Sigmoid colon (tissue), 7 donors: ENCODE data around the gene SEC14L1. TPM values are rescaled to one million over a fixed set of nuclear protein-coding genes. Genes with fewer than 3 reads are reported as not detected.

Experiments used
- DNase-seq: peaks from one replicate; pipeline ENCODE4 v3.0.0-alpha.2; 2019
- H3K27ac ChIP-seq, 4 donors: fragments of 200-600 bp; sonication (generic); one replicate each; pipeline ENCODE4 v1.5.1; 2016 to 2019; ENCODE audit warnings: mild to moderate bottlenecking in 1 of 4
- H3K27me3 ChIP-seq, 3 donors: fragments of 200-600 bp; sonication (generic); one replicate each; pipeline ENCODE4 v1.5.1; 2019; ENCODE audit warnings: mild to moderate bottlenecking in 1 of 3
- H3K36me3 ChIP-seq, 4 donors: fragments of 200-600 bp; sonication (generic); one replicate each; pipeline ENCODE4 v1.5.1; 2016 to 2019
- H3K4me1 ChIP-seq, 4 donors: fragments of 200-600 bp; sonication (generic); one replicate each; pipeline ENCODE4 v1.5.1; 2017 to 2019
- H3K4me3 ChIP-seq, 4 donors: fragments of 200-600 bp; sonication (generic); one replicate each; pipeline ENCODE4 v1.5.1; 2017 to 2019; ENCODE audit warnings: mild to moderate bottlenecking in 2 of 4, moderate library complexity in 1 of 4
- H3K9me3 ChIP-seq, 4 donors: fragments of 200-600 bp in 3 of 4; sonication (generic) in 3 of 4; one replicate each; pipeline versions ENCODE4 v1.5.1 to v1.6.1; 2013 to 2019
- CTCF ChIP-seq, 4 experiments: fragments of 450-650 bp in 3 of 4; fragments of 200-600 bp in 1 of 4; IDR thresholded peaks; one replicate each; pipeline ENCODE4 v1.5.1; 2016 to 2019; ENCODE audit warnings: antibody characterized with exemption in 4 of 4, mild to moderate bottlenecking in 3 of 4, moderate library complexity in 2 of 4
- EP300 ChIP-seq, 4 donors: sonication (generic); formaldehyde crosslinking; IDR thresholded peaks; one replicate each; pipeline ENCODE4 v1.6.1; 2017; ENCODE audit warnings: antibody characterized with exemption in 4 of 4
- POLR2A ChIP-seq, 2 donors: fragments of 450-650 bp; IDR thresholded peaks; one replicate each; pipeline ENCODE4 v1.6.1; 2016; ENCODE audit warnings: antibody characterized with exemption in 2 of 2, mild to moderate bottlenecking in 2 of 2, moderate library complexity in 2 of 2
- POLR2AphosphoS5 ChIP-seq, 4 donors: sonication (generic); formaldehyde crosslinking; IDR thresholded peaks; one replicate each; pipeline ENCODE4 v1.6.1; 2017; ENCODE audit warnings: antibody characterized with exemption in 4 of 4
- WGBS, 2 donors: extraction: QIAGEN DNeasy Blood & Tissue Kit; methylation state at CpG; one replicate each; pipeline ENCODE4 v1.1.7; 2013; 5-methylcytosine and 5-hydroxymethylcytosine counted together
- intact Hi-C: fragments of 100-400 bp; cut with DNase I; formaldehyde crosslinking; loops from one replicate; pipeline ENCODE4 v1.15.1; 2023
- polyA plus RNA-seq, 3 donors: library from polyadenylated mRNA; stranded (reverse); fragments of 200-250 nt; gene quantifications; one replicate each; pipeline ENCODE4 v1.2.3, GENCODE V29; 2013
- total RNA-seq, 4 donors: library from RNA; depleted of rRNA; stranded (reverse); fragments of >200 nt; gene quantifications; one replicate each; pipeline ENCODE4 v1.1.0, GENCODE V29; 2016
- donor health status: healthy with polysubstance abuse.
- donor health status: Bipolar disorder and iron deficiency.
- donor health status: healthy.

SEC14L1 gene
- total and polyA plus RNA-seq, 7 donors: 9.6 to 39.9 (median 20.1) TPM

GRCh38 chr17:77128896-77129567, 11.7 kb upstream of the SEC14L1 start:
- Histone ChIP-seq H3K27me3 (no peaks in the 10 kb centered on the region), H3K4me3 (no peak overlapping the region), H3K36me3 (no peaks in the 10 kb centered on the region), H3K4me1 (peaks cover 0 to 21% (median 12%) of the 10 kb centered on the region in 4 donors), H3K27ac (peak overlapping the region in 3 of 4 donors; percentile 42 to 78 (median 57)), H3K9me3 (no peaks in the 10 kb centered on the region)
- whole genome bisulfite sequencing, 2 donors: 70 to 76% methylated on average over 10 of the region's 10 CpGs
- no peak for TF ChIP-seq POLR2A (IDR thresholded peaks at IDR 0.05)
- TF ChIP-seq CTCF (IDR thresholded peaks at IDR 0.05): no peak
- no peak for TF ChIP-seq POLR2AphosphoS5 (IDR thresholded peaks at IDR 0.05)
- TF ChIP-seq EP300 (IDR thresholded peaks at IDR 0.05): no peak
- intact Hi-C loops: no loop called here
- DNase-seq: no peak

GRCh38 chr17:77129568-77130301, 11.0 kb upstream of the SEC14L1 start:
- intact Hi-C loops: no loop called here
- Histone ChIP-seq H3K4me3 (no peak overlapping the region), H3K36me3 (no peaks in the 10 kb centered on the region), H3K4me1 (peaks cover 0 to 21% (median 12%) of the 10 kb centered on the region in 4 donors), H3K27ac (peak overlapping the region in 2 of 4 donors; percentile 35 to 57), H3K27me3 (no peaks in the 10 kb centered on the region), H3K9me3 (no peaks in the 10 kb centered on the region)
- DNase-seq: no peak
- 36 to 61% methylated on average over 13 of the region's 13 CpGs for WGBS, 2 donors
- TF ChIP-seq EP300 (IDR thresholded peaks at IDR 0.05): no peak

- Histone ChIP-seq H3K27me3 (no peaks in the 10 kb centered on the region), H3K4me1 (peaks cover 0 to 17% (median 9%) of the 10 kb centered on the region in 4 donors), H3K4me3 (no peak overlapping the region), H3K36me3 (no peaks in the 10 kb centered on the region), H3K27ac (peak overlapping the region in 1 of 4 donors; percentile 35), H3K9me3 (no peaks in the 10 kb centered on the region)
- TF ChIP-seq POLR2A (IDR thresholded peaks at IDR 0.05) (no peak), EP300 (IDR thresholded peaks at IDR 0.05) (no peak), POLR2AphosphoS5 (IDR thresholded peaks at IDR 0.05) (no peak), CTCF (IDR thresholded peaks at IDR 0.05) (no peak)
- DNase-seq: no peak
- intact Hi-C loops: no loop called here
- WGBS, 2 donors: 87 to 93% methylated on average over 9 of the region's 9 CpGs
Observed at GRCh38 chr17:77130525-77130924, 10.2 kb upstream of the SEC14L1 start.

GRCh38 chr17:77131904-77132303, 8.9 kb upstream of the SEC14L1 start:
- 45 to 74% methylated on average over 5 of the region's 5 CpGs for WGBS, 2 donors
- no peak for DNase-seq
- no peaks in the 10 kb centered on the region for H3K36me3 ChIP-seq
- no peaks in the 10 kb centered on the region for H3K9me3 ChIP-seq
- intact Hi-C loops: no loop called here
- TF ChIP-seq POLR2A (IDR thresholded peaks at IDR 0.05) (no peak), CTCF (IDR thresholded peaks at IDR 0.05) (no peak), POLR2AphosphoS5 (IDR thresholded peaks at IDR 0.05) (no peak), EP300 (IDR thresholded peaks at IDR 0.05) (no peak)
- H3K4me1 ChIP-seq: peaks cover 0 to 15% (median 8%) of the 10 kb centered on the region in 4 donors
- H3K27me3 ChIP-seq: no peaks in the 10 kb centered on the region
- no peak overlapping the region for H3K27ac ChIP-seq
- no peak overlapping the region for H3K4me3 ChIP-seq

GRCh38 chr17:77132411-77133086, 8.2 kb upstream of the SEC14L1 start:
- no peaks in the 10 kb centered on the region for H3K27me3 ChIP-seq
- peaks cover 0 to 15% (median 8%) of the 10 kb centered on the region in 4 donors for H3K4me1 ChIP-seq
- H3K36me3 ChIP-seq: no peaks in the 10 kb centered on the region
- no peak for TF ChIP-seq CTCF (IDR thresholded peaks at IDR 0.05)
- no peaks in the 10 kb centered on the region for H3K9me3 ChIP-seq
- H3K27ac ChIP-seq: no peak overlapping the region
- WGBS, 2 donors: 88 to 91% methylated on average over 9 of the region's 9 CpGs
- DNase-seq: no peak
- intact Hi-C loops: no loop called here
- H3K4me3 ChIP-seq: no peak overlapping the region
